HG03159 (cell line): ENCODE measurements around the gene YDJC.
A peak's percentile ranks its signal among the peaks of the same experiment; 100 is the strongest.
"Not testable (repeated sequence)": the region's sequence is repeated elsewhere in the genome, so short reads cannot be mapped to it uniquely, and the experiment has no call there.

ENCODE experiments used
- ATAC-seq: cut with Tn5 transposase; IDR thresholded peaks from one replicate; pipeline ENCODE4 v1.9.1; 2021; ENCODE audit warnings: mild to moderate bottlenecking, moderate library complexity; ENCODE audit not compliant: unreplicated experiment

YDJC gene

GRCh38 chr22:21629255-21630149 is at the start of gene YDJC:
TSS of gene YDJC (minus strand) at chr22:21630022. CDS start at chr22:21630014, 8 bp downstream.
- ATAC-seq = peak; percentile 66

- ATAC-seq = no peak
Measured at GRCh38 chr22:21679383-21679782, 49.6 kb upstream of the YDJC start.

GRCh38 chr22:21678842-21679241 is 49.0 kb upstream of the YDJC start:
- ATAC-seq = not testable (repeated sequence)

GRCh38 chr22:21677606-21678443 is 48.0 kb upstream of the YDJC start:
- no peak for ATAC-seq

- no peak for ATAC-seq
Measured at GRCh38 chr22:21674638-21675245, 44.9 kb upstream of the YDJC start.

- no peak for ATAC-seq
Measured at GRCh38 chr22:21673534-21674321, 43.9 kb upstream of the YDJC start.

GRCh38 chr22:21672107-21672629 is 42.3 kb upstream of the YDJC start:
- no peak for ATAC-seq

GRCh38 chr22:21669026-21669425 is 39.2 kb upstream of the YDJC start:
- ATAC-seq = no peak

- ATAC-seq = no peak
Measured at GRCh38 chr22:21666786-21667185, 37.0 kb upstream of the YDJC start.

GRCh38 chr22:21665047-21665851 is 35.4 kb upstream of the YDJC start:
- ATAC-seq = no peak

- ATAC-seq = no peak
Measured at GRCh38 chr22:21663738-21664137, 33.9 kb upstream of the YDJC start.

GRCh38 chr22:21661991-21662390 is 32.2 kb upstream of the YDJC start:
- ATAC-seq = no peak

GRCh38 chr22:21660904-21661303 is 31.1 kb upstream of the YDJC start:
- no peak for ATAC-seq

GRCh38 chr22:21659864-21660525 is 30.2 kb upstream of the YDJC start:
- no peak for ATAC-seq

GRCh38 chr22:21657360-21658032 is 27.7 kb upstream of the YDJC start:
- peak; percentile 63 for ATAC-seq

GRCh38 chr22:21657020-21657359 is 27.2 kb upstream of the YDJC start:
- ATAC-seq = peak; percentile 7

- peak; percentile 7 for ATAC-seq
Measured at GRCh38 chr22:21652547-21653545, 23.0 kb upstream of the YDJC start.
